Renal pelvis (tissue), 4 donors: ENCODE results near the gene CD37. TPM values are rescaled to one million over a fixed set of nuclear protein-coding genes. Genes with fewer than 3 reads are reported as not detected.

Experiments
- DNase-seq: peaks from one replicate; pipeline ENCODE4 v3.0.0-alpha.2; 2013
- polyA plus RNA-seq, 3 donors: library from polyadenylated mRNA; unstranded; fragments of 120-200 nt; gene quantifications; one replicate each; pipeline ENCODE4 v1.2.1, GENCODE V29; 2013; ENCODE audit not compliant: insufficient read length in 3 of 3

CD37 gene
- polyA plus RNA-seq, 3 donors = 26.6 to 38.2 (median 36.4) TPM

- DNase-seq = no peak
Measured at GRCh38 chr19:49343123-49343522, 7.9 kb downstream of the CD37 start.

- DNase-seq = no peak
Measured at GRCh38 chr19:49344505-49345423, 9.6 kb downstream of the CD37 start.

- DNase-seq = no peak
Measured at GRCh38 chr19:49347191-49347590, 12.0 kb downstream of the CD37 start.

- DNase-seq = no peak
Measured at GRCh38 chr19:49347835-49348234, 12.6 kb downstream of the CD37 start.

- DNase-seq = no peak
Measured at GRCh38 chr19:49348305-49349189, 13.3 kb downstream of the CD37 start.

- no peak for DNase-seq
Measured at GRCh38 chr19:49349567-49349966, 14.4 kb downstream of the CD37 start.

GRCh38 chr19:49355909-49356353 lies 20.7 kb downstream of the CD37 start:
- no peak for DNase-seq

GRCh38 chr19:49356382-49356781 lies 21.2 kb downstream of the CD37 start:
- DNase-seq = no peak

GRCh38 chr19:49357186-49357585 lies 22.0 kb downstream of the CD37 start:
- no peak for DNase-seq

- no peak for DNase-seq
Measured at GRCh38 chr19:49359851-49360820, 24.9 kb downstream of the CD37 start.

GRCh38 chr19:49361438-49362047 lies 26.3 kb downstream of the CD37 start:
- DNase-seq = peak; percentile 94

GRCh38 chr19:49362048-49362928 lies 27.1 kb downstream of the CD37 start, which contains the start of gene TEAD2:
Gene TEAD2, minus strand, starts transcription at chr19:49362416. Its CDS starts 2,341 bp downstream, at chr19:49360075.
- DNase-seq = peak; percentile 78

GRCh38 chr19:49362929-49363267 lies 27.7 kb downstream of the CD37 start:
- DNase-seq = peak; percentile 52

- peak; percentile 97 for DNase-seq
Measured at GRCh38 chr19:49363268-49364082, 28.3 kb downstream of the CD37 start, which contains the start of gene DKKL1. Gene DKKL1, plus strand, starts transcription at chr19:49363877. Its CDS starts 122 bp downstream, at chr19:49363999.

- no peak for DNase-seq
Measured at GRCh38 chr19:49364083-49364737, 29.0 kb downstream of the CD37 start.

GRCh38 chr19:49366110-49366509 lies 30.9 kb downstream of the CD37 start:
- no peak for DNase-seq

- DNase-seq = no peak
Measured at GRCh38 chr19:49368711-49369358, 33.6 kb downstream of the CD37 start.

GRCh38 chr19:49371184-49371583 lies 36.0 kb downstream of the CD37 start:
- no peak for DNase-seq
